K562 (cell line): ENCODE results near the gene SPATA2L. TPM values are rescaled to one million over a fixed set of nuclear protein-coding genes. Genes with fewer than 3 reads are reported as not detected.

Experiments
- CGGBP1 ChIP-seq: fragments of 250-450 bp; sonication (Bioruptor Pico); IDR thresholded peaks from 2 replicates; pipeline ENCODE4 v1.9.0; 2021; ENCODE audit warnings: mild to moderate bottlenecking
- HMG20B ChIP-seq: fragments of 250-450 bp; sonication (Bioruptor Pico); IDR thresholded peaks from 2 replicates; pipeline ENCODE4 v1.5.0; 2021; ENCODE audit warnings: mild to moderate bottlenecking
- LEF1 ChIP-seq: fragments of 450-650 bp; IDR thresholded peaks from 2 replicates; pipeline ENCODE4 v1.6.1; 2016; ENCODE audit warnings: mild to moderate bottlenecking
- MITF ChIP-seq: IDR thresholded peaks from 2 replicates; pipeline ENCODE4 v1.6.1; 2014; ENCODE audit warnings: antibody characterized with exemption
- NRF1 ChIP-seq, 2 experiments: fragments of 450-650 bp; IDR thresholded peaks in 1 of 2; conservative IDR thresholded peaks in 1 of 2; 2 replicates each; pipeline ENCODE4 v1.6.1; 2014; ENCODE audit warnings: mild to moderate bottlenecking in 2 of 2
- RBM15 ChIP-seq: fragments of 200-400 bp; formaldehyde crosslinking; IDR thresholded peaks from 2 replicates; pipeline ENCODE4 v1.6.1; 2018; ENCODE audit warnings: mild to moderate bottlenecking, low read length, moderate library complexity; ENCODE audit not compliant: insufficient read depth
- TGIF2 ChIP-seq: sonication (generic); formaldehyde crosslinking; IDR thresholded peaks from 2 replicates; pipeline ENCODE4 v1.8.1; 2022; ENCODE audit warnings: mild to moderate bottlenecking, missing genetic modification reagents, moderate library complexity
- ZNF696 ChIP-seq: fragments of 250-450 bp; sonication (Bioruptor Pico); conservative IDR thresholded peaks from 2 replicates; pipeline ENCODE4 v1.4.0; 2020; ENCODE audit warnings: mild to moderate bottlenecking, moderate library complexity
- ZNF785 ChIP-seq: fragments of 250-450 bp; sonication (Bioruptor Pico); IDR thresholded peaks from 2 replicates; pipeline ENCODE4 v1.4.0; 2020; ENCODE audit warnings: mild to moderate bottlenecking
- polyA plus RNA-seq, 8 experiments: library from polyadenylated mRNA; depleted of rRNA in 4 of 8; stranded (reverse) in 5 of 8; unstranded in 3 of 8; fragments of >200 nt; fragmentation: Nextera tagmentation in 2 of 8; fragmentation: Illumina TruSeq in 1 of 8; extraction: Ambion mirVana in 2 of 8; extraction: Trizol in 1 of 8; gene quantifications; 2 replicates each; pipeline versions ENCODE4 v1.2.1 to v1.2.3, GENCODE V29; 2011 to 2014; ENCODE audit warnings: inconsistent platforms in 1 of 8, missing spikeins in 1 of 8
- total RNA-seq, 7 experiments: library from RNA; depleted of rRNA in 6 of 7; stranded (reverse); fragments of >200 nt in 6 of 7; fragmentation: Illumina TruSeq in 2 of 7; extraction: Trizol in 2 of 7; gene quantifications; 2 replicates each; pipeline versions ENCODE4 v1.2.1 to v1.2.3, GENCODE V29; 2011 to 2021; ENCODE audit warnings: low replicate concordance in 1 of 7

SPATA2L gene
- total and polyA plus RNA-seq, 9 of the 15 experiments (the other 6 are each of a cell fraction or from before 2014, with no cell fraction given), result 0.13 to 19.2 (median 4.8) TPM; not detected in 1

GRCh38 chr16:89700100-89700648 lies 1.3 kb downstream of the SPATA2L start (continued):
- TF ChIP-seq NRF1 (conservative IDR thresholded peaks at IDR 0.05 in 1 of 2, IDR thresholded peaks at IDR 0.05 in 1 of 2) (peak in 1 of 2 experiments; percentile 43; a peak in 2 of 4 replicates), LEF1 (no peak), HMG20B (CRISPR knock-in tag) (no peak), CGGBP1 (CRISPR knock-in tag) (no peak), MITF (peak; percentile 74; the same call in 1 of the 2 replicates), ZNF696 (CRISPR knock-in tag) (no peak), TGIF2 (CRISPR knock-in tag) (no peak), ZNF785 (CRISPR knock-in tag) (no peak), RBM15 (no peak)
